WTC11 (cell line): ENCODE measurements around the gene MAMSTR. TPM values are rescaled to one million over a fixed set of nuclear protein-coding genes. Genes with fewer than 3 reads are reported as not detected.
A peak's percentile ranks its signal among the peaks of the same experiment; 100 is the strongest.

Source experiments
- ATAC-seq: fragments of 200-7000 bp; cut with Tn5 transposase; 2 replicates; pipeline ENCODE4 v1.10.0; 2021; ENCODE audit warnings: mild to moderate bottlenecking, moderate library complexity
- CTCF ChIA-PET: fragments of 300-600 bp; sonication (Branson Sonifier 250); formaldehyde crosslinking; loops from one replicate; lab custom pipeline; 2021; ENCODE audit warnings: antibody characterized with exemption; lab: Charles Lee
- POLR2A ChIA-PET: fragments of 350-600 bp; sonication (Branson Sonifier 250); formaldehyde crosslinking; loops from one replicate; lab custom pipeline; 2021; ENCODE audit warnings: antibody characterized with exemption; lab: Charles Lee
- DNase-seq: peaks from one replicate; pipeline ENCODE4 v3.0.0; 2021; ENCODE audit warnings: low spot score
- H3K27ac Mint-ChIP-seq: 2 replicates; pipeline ENCODE4 v1.8.0; 2021; ENCODE audit warnings: mixed read lengths
- H3K27me3 Mint-ChIP-seq: 2 replicates; pipeline ENCODE4 v1.8.0; 2021; ENCODE audit warnings: low read depth, mild to moderate bottlenecking, moderate library complexity, mixed read lengths
- H3K36me3 Mint-ChIP-seq: 2 replicates; pipeline ENCODE4 v1.8.0; 2021; ENCODE audit warnings: mixed read lengths
- H3K4me1 Mint-ChIP-seq: 2 replicates; pipeline ENCODE4 v1.8.0; 2022; ENCODE audit warnings: mixed read lengths
- H3K4me3 Mint-ChIP-seq: 2 replicates; pipeline ENCODE4 v1.8.0; 2021; ENCODE audit warnings: mild to moderate bottlenecking, moderate library complexity, mixed read lengths
- H3K9me3 Mint-ChIP-seq: 2 replicates; pipeline ENCODE4 v1.8.0; 2021; ENCODE audit warnings: mixed read lengths
- ATF2 ChIP-seq: sonication (generic); formaldehyde crosslinking; IDR thresholded peaks from 2 replicates; pipeline ENCODE4 v1.8.1; 2022; ENCODE audit warnings: low read depth, missing genetic modification reagents, borderline replicate concordance
- CBFB ChIP-seq: sonication (generic); formaldehyde crosslinking; IDR thresholded peaks from 2 replicates; pipeline ENCODE4 v1.8.1; 2022; ENCODE audit warnings: mild to moderate bottlenecking, low read depth, missing genetic modification reagents
- E2F5 ChIP-seq: sonication (generic); formaldehyde crosslinking; IDR thresholded peaks from 2 replicates; pipeline ENCODE4 v1.8.1; 2022; ENCODE audit warnings: mild to moderate bottlenecking, moderate library complexity, missing genetic modification reagents
- ESRRA ChIP-seq: sonication (generic); formaldehyde crosslinking; IDR thresholded peaks from 2 replicates; pipeline ENCODE4 v1.8.1; 2022; ENCODE audit warnings: mild to moderate bottlenecking, missing genetic modification reagents, borderline replicate concordance
- FOXK1 ChIP-seq: sonication (generic); formaldehyde crosslinking; IDR thresholded peaks from 2 replicates; pipeline ENCODE4 v1.8.0; 2022; ENCODE audit warnings: mild to moderate bottlenecking, moderate library complexity, missing genetic modification reagents
- NFE2L1 ChIP-seq: sonication (generic); formaldehyde crosslinking; IDR thresholded peaks from 2 replicates; pipeline ENCODE4 v1.8.1; 2023; ENCODE audit warnings: missing genetic modification reagents
- NFYB ChIP-seq: sonication (generic); formaldehyde crosslinking; conservative IDR thresholded peaks from 2 replicates; pipeline ENCODE4 v1.8.0; 2022; ENCODE audit warnings: low read depth, missing genetic modification reagents
- NR1H2 ChIP-seq: sonication (generic); formaldehyde crosslinking; IDR thresholded peaks from 2 replicates; pipeline ENCODE4 v1.9.0; 2021; ENCODE audit warnings: mild to moderate bottlenecking, moderate library complexity, missing genetic modification reagents
- PRRX2 ChIP-seq: fragments of 250-450 bp; sonication (Bioruptor Pico); IDR thresholded peaks from 2 replicates; pipeline ENCODE4 v1.8.0; 2021; ENCODE audit warnings: mild to moderate bottlenecking
- SMAD3 ChIP-seq: sonication (generic); formaldehyde crosslinking; IDR thresholded peaks from 2 replicates; pipeline ENCODE4 v1.8.0; 2022; ENCODE audit warnings: missing genetic modification reagents, mild to moderate bottlenecking, borderline replicate concordance
- TP53 ChIP-seq: sonication (generic); formaldehyde crosslinking; IDR thresholded peaks from 2 replicates; pipeline ENCODE4 v1.8.1; 2023; ENCODE audit warnings: mild to moderate bottlenecking, missing genetic modification reagents
- ZNF416 ChIP-seq: fragments of 250-450 bp; sonication (Bioruptor Pico); IDR thresholded peaks from 2 replicates; pipeline ENCODE4 v1.9.0; 2021; ENCODE audit warnings: mild to moderate bottlenecking, inconsistent platforms
- total RNA-seq: library from RNA; stranded (reverse); gene quantifications from 3 replicates; pipeline ENCODE4 v1.2.3, GENCODE V29; 2021
- TF ChIP-seq, protein P1 (sequence below): sonication (generic); formaldehyde crosslinking; IDR thresholded peaks from 2 replicates; pipeline ENCODE4 v1.8.1; 2023; ENCODE audit warnings: mild to moderate bottlenecking, missing genetic modification reagents, borderline replicate concordance
- TF ChIP-seq, protein P2 (sequence below): fragments of 250-450 bp; sonication (Bioruptor Pico); IDR thresholded peaks from 2 replicates; pipeline ENCODE4 v1.9.0; 2021; ENCODE audit warnings: moderate library complexity, mild to moderate bottlenecking, inconsistent platforms, borderline replicate concordance
- TF ChIP-seq, protein P3 (sequence below): sonication (generic); formaldehyde crosslinking; IDR thresholded peaks from 2 replicates; pipeline ENCODE4 v1.8.1; 2023; ENCODE audit warnings: mild to moderate bottlenecking, missing genetic modification reagents, moderate library complexity

MAMSTR gene
- total RNA-seq, 1 experiment from 2014 or later, result 1.4 TPM

- TF ChIP-seq, protein P1, sequence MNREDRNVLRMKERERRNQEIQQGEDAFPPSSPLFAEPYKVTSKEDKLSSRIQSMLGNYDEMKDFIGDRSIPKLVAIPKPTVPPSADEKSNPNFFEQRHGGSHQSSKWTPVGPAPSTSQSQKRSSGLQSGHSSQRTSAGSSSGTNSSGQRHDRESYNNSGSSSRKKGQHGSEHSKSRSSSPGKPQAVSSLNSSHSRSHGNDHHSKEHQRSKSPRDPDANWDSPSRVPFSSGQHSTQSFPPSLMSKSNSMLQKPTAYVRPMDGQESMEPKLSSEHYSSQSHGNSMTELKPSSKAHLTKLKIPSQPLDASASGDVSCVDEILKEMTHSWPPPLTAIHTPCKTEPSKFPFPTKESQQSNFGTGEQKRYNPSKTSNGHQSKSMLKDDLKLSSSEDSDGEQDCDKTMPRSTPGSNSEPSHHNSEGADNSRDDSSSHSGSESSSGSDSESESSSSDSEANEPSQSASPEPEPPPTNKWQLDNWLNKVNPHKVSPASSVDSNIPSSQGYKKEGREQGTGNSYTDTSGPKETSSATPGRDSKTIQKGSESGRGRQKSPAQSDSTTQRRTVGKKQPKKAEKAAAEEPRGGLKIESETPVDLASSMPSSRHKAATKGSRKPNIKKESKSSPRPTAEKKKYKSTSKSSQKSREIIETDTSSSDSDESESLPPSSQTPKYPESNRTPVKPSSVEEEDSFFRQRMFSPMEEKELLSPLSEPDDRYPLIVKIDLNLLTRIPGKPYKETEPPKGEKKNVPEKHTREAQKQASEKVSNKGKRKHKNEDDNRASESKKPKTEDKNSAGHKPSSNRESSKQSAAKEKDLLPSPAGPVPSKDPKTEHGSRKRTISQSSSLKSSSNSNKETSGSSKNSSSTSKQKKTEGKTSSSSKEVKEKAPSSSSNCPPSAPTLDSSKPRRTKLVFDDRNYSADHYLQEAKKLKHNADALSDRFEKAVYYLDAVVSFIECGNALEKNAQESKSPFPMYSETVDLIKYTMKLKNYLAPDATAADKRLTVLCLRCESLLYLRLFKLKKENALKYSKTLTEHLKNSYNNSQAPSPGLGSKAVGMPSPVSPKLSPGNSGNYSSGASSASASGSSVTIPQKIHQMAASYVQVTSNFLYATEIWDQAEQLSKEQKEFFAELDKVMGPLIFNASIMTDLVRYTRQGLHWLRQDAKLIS (CRISPR knock-in tag), result no peak
- TF ChIP-seq ZNF416 (CRISPR knock-in tag) (no peak), ESRRA (CRISPR knock-in tag) (no peak), NFE2L1 (no peak)
Observed at GRCh38 chr19:48746738-48747575, 27.4 kb upstream of the MAMSTR start, which contains the start of gene IZUMO1 (continued).

GRCh38 chr19:48746110-48746509, 26.6 kb upstream of the MAMSTR start:
- DNase-seq, result no peak
- TF ChIP-seq NFYB (CRISPR knock-in tag) (no peak), ZNF416 (CRISPR knock-in tag) (no peak), E2F5 (no peak), PRRX2 (CRISPR knock-in tag) (no peak), NFE2L1 (no peak), ATF2 (no peak), FOXK1 (CRISPR knock-in tag) (no peak), SMAD3 (CRISPR knock-in tag) (no peak), TP53 (CRISPR knock-in tag) (no peak), ESRRA (CRISPR knock-in tag) (no peak), CBFB (CRISPR knock-in tag) (no peak), NR1H2 (no peak)
- TF ChIP-seq, protein P2, sequence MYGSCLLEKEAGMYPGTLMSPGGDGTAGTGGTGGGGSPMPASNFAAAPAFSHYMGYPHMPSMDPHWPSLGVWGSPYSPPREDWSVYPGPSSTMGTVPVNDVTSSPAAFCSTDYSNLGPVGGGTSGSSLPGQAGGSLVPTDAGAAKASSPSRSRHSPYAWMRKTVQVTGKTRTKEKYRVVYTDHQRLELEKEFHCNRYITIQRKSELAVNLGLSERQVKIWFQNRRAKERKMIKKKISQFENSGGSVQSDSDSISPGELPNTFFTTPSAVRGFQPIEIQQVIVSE, result no peak
- TF ChIP-seq, protein P3, sequence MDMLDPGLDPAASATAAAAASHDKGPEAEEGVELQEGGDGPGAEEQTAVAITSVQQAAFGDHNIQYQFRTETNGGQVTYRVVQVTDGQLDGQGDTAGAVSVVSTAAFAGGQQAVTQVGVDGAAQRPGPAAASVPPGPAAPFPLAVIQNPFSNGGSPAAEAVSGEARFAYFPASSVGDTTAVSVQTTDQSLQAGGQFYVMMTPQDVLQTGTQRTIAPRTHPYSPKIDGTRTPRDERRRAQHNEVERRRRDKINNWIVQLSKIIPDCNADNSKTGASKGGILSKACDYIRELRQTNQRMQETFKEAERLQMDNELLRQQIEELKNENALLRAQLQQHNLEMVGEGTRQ (CRISPR knock-in tag), result no peak
- Mint-ChIP-seq H3K36me3 (peaks cover 16% of the 10 kb centered on the region; the same call in 1 of the 2 replicates), H3K4me3 (peak overlapping the region; percentile 71), H3K27me3 (peaks cover 22% of the 10 kb centered on the region), H3K4me1 (peaks cover 28% of the 10 kb centered on the region), H3K27ac (peak overlapping the region; percentile 97), H3K9me3 (no peaks in the 10 kb centered on the region)
- ATAC-seq, result no peak
- POLR2A ChIA-PET, result interaction anchor here (1.1 to 1.5 kb wide), 3 partner anchors 21 to 50 kb away, joined by 3 to 5 read pairs (median 5); partner anchors contain the start of gene FUT2
- CTCF ChIA-PET, result interaction anchor here (1.0 to 3.4 kb wide), 9 partner anchors 8 to 247 kb away, joined by 3 to 14 read pairs (median 5); partner anchors contain the start of genes CA11, FUT2, GYS1 and RUVBL2
